ENCODE measurements around the gene RPS25.
"Not testable (repeated sequence)": the region's sequence is repeated elsewhere in the genome, so short reads cannot be mapped to it uniquely, and the experiment has no call there.

Gene RPS25

DNA sequence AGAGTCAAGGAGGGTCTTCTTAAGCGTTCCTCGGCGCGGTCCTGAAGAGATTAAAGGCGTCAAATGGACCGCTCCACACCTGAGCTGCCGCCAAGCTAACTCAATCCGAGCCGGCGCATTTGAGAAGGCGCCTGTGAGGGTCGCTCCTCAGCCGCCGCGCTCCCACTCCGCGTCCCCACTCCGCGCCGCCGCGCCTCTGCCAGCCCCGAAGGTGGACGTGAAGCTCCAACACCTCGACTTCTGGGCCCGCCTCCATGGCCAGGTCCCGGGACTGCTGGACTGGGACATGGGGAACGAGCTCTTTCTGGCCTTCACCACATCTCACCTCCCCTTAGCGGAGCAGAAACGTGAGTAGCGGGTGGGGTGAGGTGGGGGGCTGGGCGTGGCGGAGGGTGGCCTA is 46.5 kb downstream of the RPS25 start, which contains the start of gene FOXR1:
Gene FOXR1, plus strand, starts transcription at position 116 of the 400 bp plus-strand sequence. Its CDS starts 171 bp downstream, at position 287.
- no peak within 1 kb of the TSS for H3K27ac ChIP-seq
- no peak for TF ChIP-seq ZFX (IDR thresholded peaks at IDR 0.05)

DNA sequence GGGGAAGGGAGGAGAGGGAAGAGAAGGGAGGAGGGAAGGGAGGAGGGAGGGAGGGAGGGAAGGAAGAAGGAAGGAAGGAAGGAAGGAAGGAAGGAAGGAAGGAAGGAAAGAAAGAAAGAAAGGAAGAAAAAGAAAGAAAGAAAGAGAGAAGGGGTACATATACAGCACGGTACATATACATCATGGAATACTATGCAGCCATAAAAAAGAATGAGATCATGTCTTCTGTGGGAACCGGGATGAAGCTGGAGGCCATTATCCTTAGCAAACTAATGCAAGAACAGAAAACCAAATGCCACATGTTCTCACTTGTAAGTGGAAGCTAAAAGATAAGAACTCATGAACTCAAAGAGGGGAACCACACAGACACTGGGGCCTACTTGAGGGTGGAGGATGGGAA is 48.6 kb downstream of the RPS25 start:
- H3K27ac ChIP-seq, result not testable (repeated sequence)

Data from C4-2B (cell line).